ENCODE results near the gene EREG.
"Not testable (repeated sequence)": the region's sequence is repeated elsewhere in the genome, so short reads cannot be mapped to it uniquely, and the experiment has no call there.

Gene EREG

DNA sequence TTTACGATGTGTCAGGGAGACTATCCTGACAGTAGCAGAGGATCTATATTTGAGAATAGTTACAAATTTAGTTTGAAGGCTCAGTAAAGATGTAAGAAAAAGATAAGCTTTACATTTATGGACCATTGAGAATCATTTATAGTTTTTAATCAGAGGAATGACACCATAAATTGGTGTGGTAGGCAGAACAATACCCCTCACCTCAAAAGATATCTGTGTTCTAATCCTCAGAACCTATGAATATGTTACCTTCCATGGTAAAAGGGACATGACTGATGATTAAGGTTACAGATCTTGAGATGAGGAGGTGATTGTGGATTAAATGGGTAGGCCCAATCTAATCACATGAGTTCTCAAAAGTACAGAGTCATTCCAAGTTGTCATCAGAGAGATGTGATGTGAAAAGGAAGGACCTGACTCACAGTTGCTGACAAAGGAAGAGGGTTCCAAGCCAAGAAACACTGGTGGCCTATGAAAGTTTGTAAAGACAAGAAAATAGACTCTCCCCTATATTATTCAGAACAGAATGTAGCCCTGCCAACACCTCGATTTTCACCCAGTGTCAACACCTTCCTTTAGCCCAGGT lies 27.0 kb downstream of the EREG start:
- ATAC-seq, result peak in 1 of 2 donors; percentile 38

DNA sequence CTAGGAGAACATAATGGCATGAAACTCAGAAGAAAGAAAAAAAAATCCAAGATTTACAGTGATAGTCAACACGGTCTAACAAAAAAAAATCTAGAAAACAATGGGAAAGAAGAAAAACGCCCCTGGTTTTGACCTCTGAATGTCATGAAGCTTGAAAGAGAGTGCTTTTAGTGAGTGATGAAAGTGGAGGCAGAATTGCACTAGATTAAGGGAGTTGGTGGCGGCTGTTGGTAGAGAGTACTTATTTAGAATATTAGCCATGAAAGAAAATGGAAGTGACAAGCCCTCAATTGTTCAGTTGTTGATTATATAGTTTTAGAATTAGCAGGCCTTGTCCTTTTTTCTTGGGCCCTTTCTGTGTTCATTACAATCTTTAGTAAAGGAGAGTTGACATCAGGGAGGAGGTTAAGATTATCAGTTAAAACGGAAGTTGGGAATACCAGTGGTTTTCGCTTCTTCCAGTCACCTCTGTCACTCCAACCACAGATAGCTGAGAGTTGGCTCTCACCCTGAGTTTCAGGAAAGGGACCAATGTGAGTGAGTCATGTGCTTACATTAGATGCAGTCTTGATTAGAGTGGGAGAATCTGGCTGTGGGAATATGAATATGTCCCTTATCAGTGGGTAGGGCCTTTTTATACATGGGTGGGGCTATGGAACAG lies 29.7 kb downstream of the EREG start:
- ATAC-seq, result no peak

DNA sequence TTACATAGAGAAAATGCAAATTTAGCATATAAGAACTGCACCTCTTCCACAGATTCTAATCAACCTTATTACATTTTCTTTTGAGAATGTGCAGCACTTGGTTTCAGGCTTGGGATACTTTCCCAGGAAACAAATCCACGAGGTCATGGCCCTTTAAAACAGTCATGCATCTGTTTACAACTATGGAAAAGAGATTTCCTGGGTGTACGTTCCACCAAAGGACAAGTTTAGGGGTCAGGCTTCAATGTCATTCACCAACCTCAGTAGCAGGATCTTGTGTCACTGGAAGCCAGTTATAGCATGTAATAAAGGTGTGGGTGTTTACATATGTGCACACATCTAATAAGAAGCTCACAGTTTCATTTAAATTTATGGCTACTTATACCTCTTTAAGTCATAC lies 30.7 kb downstream of the EREG start:
- no peak for ATAC-seq

DNA sequence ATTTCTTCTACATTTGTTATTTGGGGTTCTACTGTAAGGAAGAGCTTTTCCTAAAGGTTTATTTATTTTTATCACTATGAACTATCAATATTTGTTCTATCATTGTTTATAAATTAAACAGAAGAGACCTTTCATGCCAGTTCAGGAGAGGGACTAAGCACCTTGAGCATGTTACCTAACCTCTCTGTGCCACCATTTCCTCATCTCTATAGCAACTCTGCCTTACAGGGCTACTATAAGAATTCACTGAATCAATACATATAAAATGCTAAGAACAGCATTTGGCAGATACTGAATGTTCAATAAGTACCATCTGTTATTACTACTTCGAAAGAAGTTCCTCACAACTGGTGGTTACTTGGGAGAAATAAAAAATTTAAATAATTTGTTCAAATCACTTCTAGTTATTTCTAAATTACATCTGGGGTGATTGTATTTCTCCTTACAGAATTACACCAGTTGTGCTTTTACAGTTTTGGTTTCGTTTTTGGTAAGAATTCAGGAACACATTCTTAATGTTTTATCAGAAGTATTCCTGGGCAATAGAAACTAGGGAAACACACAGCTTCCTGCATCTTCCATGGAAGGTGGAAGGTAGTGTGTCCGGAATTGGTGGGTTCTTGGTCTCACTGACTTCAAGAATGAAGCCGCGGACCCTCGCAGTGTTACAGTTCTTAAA lies 32.9 kb downstream of the EREG start:
- peak; percentile 53 to 62 for ATAC-seq

DNA sequence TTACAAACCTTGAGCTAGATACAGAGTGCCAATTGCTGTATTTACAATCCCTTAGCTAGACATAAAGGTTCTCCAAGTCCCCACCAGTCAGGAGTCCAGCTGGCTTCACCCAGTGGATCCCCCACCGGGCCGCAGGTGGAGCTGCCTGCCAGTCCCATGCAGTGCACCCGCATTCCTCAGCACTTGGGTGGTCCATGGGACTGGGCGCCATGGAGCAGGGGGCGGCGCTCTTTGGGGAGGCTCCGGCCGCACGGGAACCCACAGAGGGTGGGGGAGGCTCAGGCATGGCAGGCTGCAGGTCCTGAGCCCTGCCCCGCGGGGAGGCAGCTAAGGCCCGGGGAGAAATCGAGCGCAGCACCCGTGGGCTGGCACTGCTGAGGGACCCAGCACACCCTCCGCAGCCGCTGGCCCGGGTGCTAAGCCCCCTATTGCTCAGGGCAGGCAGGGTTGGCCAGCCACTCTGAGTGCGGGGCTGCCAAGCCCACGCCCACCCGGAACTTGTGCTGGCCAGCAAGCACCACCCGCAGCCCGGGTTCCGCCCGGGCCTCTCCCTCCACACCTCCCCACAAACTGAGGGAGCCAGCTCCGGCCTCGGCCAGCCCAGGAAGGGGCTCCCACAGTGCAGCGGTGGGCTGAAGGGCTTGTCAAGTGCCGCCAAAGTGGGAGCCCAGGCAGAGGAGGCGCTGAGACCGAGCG lies 34.1 kb downstream of the EREG start:
- ATAC-seq, result not testable (repeated sequence)

DNA sequence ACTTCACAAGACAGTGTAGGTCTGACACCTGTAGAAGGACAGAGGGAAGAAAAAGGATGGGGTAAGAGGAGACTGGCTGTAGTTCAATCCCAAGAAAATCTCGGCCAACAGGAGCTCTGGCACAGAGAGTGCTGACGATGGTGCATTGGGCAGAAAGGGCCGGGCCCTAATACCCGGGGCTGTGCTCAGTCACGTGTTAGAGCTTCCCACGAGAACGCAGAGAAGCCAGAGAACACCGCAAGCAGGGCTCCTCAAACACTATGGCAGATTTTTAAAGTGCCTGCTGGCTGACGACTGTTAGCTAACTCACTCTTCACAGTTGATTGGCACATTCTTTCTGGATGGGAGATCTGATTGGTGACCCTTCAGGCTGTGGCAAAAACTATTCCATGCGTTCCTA lies 35.5 kb downstream of the EREG start:
- no peak for ATAC-seq

DNA sequence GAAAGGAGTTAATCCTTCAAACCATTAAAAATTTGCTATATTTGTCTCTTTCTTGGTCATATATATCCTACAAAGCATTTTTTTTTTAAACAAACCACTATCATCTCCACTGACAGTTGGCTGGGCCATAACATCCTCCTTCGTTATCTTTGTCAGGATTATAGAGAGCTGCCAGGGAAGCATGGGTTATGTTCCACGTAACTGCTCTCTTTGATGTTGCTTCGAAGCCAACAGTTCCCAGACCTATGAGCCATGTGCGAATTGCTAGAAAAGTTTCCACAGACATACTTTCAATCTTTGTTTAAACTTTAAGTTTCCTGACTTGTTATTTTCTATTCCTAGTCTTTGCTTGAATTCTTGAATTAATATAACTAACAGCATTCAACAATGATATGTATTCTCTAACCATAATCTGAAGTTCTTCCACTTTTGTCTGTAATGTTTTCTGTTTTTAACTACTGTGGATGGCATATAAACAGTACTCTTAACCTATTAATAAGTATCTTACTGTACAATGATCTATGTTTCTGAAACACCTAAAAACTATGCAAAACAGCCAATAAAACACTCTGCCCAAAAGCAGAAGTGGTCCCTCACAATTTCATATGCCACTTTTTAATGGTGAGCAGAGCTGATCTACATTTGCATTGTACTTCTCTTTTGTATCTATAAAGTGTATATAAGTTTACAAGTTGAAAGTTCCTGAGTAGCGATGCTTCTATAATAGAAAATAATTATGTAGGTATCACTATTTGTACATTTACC lies 37.9 kb downstream of the EREG start:
- ATAC-seq, result no peak

DNA sequence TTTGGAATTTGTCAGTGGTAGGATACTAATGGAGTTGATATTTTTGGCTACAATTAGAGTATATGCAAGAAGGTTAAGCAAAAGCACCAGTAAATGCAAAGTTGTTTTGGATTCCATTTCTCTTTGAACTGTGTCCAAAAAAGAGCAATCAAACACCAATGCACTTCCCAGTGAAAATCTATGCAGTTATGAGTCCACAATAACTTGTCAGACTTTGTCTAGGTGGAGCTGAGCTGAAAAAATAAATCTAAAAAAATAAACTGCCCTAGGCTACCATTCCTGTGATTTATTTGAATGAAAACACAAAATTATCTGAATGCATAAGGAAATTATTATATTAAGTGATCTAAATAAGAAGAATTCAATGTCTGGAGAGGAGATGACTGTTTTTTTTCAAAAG lies 42.9 kb downstream of the EREG start:
- ATAC-seq, result no peak

DNA sequence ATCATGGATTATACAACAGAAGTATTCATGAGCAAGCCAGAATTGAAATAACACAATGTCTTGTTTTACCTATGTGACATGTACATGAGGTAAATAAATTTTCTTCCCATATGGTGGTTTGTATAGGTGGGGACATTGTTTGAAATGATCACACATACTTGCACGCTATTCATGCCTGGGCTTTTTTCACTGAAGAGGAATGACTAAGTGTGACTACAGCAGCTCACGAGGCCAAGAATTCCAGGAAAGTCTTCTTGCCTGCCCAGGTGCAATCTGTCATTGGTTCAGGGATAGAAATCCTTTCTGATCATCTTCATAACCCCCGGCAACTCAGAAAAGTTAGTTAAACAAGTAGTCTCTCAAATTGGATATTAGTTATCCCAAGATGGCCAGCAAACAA lies 43.7 kb downstream of the EREG start:
- ATAC-seq, result no peak

DNA sequence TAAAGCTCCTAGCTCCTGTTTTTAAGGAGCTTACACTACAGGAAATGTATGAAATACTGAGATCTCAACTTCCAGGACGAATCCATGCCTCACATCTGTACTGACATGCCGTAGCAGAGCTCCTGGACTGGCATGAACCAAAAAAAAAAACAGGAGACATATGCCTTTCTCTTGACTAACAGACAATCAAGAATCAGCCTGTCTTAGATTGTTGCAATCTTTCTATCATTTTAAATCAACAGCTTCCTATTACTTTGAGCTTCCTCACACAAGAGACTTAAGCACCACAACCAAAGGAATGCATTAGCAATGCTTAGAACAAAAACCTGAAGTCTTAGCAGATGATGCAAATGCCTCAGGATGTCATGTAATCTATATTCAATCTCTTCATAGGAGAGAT lies 45.3 kb downstream of the EREG start:
- no peak for ATAC-seq

DNA sequence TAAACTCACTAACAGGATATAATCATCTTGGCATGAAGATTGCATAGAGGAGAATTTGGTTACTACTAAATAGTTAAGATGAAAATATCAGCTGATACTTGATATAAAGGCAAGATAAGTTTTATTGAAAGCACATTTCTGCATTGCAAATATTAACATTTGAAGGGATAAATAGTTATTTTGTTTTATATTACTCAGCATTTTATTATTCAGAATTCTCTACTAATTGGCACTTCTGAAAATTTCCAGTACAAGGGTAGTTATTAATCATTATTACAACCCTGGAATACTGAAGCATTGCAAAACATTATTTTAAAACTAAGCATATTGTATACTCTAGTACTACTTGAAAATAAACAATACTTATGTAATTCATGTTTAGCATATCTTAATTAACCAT lies 47.3 kb downstream of the EREG start:
- no peak for ATAC-seq

DNA sequence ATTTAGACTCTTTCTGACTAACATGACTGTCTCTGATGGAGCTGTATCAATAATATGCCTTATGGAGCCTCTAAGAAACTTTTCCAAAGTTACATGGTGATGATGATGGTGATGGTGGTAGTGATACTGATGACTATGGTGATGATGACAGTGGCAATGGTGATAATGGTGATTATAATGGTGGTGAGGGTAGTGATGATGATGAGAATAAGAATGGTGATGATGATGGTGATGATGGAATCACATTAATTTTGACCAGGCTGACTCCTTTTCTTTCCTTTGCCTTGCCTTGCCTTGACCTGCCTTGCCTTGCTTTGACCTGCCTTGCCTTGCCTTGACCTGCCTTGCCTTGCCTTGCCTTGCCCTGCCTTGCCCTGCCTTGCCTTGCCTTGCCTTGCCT lies 48.3 kb downstream of the EREG start:
- no peak for ATAC-seq

DNA sequence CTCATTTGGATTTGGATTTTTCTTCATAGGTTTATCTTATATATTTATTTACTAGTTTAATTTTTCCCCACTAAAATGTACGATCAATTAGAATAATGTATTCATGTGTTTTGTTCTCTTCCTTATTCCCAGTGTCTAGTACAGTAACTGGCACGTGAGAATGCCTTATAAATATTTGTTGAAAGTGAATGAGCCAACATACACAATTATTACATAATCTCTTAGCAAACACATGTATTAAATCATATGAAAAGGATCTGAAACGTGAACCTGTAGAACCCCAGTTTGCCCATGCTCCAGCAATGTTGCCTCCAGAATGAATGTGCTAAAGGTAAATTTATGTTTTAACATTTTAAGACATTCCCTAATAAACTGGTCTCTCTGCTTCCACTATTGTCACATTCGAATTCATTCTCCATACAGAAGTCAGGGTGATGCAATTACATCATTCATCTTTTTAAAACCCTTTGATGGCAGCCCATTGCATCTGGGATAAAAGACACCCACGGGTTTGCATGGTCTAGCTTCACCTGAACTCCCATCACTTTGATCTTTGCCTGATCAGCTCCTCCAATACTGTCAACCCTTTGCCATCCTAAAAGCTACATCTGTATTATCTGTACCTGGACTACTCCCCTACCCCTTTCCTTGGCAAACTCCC lies 49.3 kb downstream of the EREG start:
- ATAC-seq, result no peak

DNA sequence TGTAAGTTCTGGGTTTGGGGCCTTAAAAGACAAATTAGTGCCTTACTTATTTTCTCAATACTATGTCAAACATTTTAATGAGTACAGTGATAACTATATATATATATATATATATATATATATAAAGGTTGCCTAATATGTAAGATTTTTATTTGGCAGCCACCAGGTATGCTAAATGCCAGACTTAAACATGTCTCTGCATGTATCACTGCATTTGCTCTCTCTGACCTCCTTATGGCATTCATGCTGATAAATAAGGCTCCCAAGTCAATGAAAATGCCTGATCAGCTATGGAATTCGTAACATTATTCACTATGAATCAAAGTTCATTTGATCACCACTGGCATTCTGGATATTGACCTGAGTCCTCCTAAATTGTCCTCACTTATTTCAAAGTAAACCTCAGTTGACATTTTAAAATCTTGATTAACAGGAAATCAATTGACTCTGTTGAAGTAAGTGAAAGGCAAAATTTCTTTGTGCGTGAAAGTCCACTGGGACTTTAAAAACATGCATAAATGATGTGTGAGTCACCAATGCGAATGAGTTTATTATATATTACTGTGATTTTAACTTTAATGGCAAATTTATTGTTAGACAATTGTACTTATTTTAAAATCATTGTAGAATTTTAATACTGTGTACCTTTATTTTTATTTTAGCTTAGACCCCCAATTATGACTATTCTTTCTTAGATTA lies 50.8 kb downstream of the EREG start:
- ATAC-seq, result no peak

DNA sequence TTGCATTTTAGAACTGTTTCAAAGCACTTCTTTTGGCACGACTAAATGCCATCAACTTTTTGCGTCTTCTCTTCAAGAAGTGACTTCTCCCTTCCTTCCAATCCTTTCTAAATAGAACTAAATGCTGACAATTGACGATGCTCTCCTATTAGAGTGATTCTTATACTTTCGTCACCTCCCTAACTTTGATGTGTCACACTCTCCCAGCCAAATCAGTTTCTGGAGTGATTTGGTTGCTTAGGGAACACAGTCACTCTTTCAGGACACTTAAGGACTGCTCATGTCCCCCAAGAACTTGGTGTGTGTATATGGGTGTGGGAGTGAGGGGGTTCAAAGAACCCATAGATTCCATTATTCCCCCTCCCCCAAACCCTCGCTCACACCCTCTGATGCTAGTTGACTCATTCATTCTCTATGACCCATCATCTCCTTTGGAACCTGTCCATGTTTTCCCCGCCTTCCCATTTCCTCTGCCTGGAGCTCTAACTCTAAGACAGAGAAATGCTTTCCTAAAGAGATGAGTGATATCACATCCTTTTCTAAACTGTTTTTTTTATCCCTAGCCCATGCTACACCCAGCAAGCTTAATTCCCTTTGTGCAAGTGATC lies 53.2 kb downstream of the EREG start:
- no peak for ATAC-seq

DNA sequence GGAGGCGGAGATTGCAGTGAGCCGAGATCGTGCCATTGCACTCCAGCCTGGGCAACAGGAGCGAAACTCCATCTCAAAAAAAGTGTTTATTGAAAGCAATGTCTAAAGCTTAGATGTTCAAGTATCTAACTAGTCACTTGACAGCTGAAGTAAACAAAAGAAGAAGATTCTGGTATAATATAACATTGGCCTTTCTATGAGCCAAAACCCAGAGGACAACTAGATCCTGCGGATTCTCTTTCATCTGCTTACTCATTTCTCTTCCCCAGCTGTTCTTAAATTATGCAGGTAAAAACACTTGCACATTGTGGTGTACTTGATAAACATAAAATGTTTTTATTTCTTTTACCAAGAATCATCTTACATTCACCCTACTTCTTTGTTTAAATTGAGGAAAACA lies 55.9 kb downstream of the EREG start:
- ATAC-seq, result no peak

DNA sequence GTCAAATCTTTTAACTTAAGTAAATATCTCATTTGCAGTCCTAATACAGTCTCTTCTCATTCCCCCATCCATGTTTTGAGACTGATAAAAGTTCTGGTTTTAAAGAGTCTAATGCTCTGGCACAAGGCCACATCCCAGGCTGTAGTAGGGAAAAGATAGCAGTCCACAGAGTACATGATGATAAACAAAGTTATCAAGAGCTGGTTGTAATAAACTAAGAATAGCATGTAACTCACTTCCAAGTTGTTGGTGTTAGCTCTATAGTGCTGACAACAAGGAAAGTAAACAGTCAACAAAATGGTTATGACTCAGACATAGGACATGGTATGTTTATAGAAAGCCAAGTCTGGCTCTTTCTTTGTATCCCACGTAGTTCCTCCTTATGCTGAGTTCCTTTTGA lies 58.2 kb downstream of the EREG start:
- ATAC-seq, result no peak

DNA sequence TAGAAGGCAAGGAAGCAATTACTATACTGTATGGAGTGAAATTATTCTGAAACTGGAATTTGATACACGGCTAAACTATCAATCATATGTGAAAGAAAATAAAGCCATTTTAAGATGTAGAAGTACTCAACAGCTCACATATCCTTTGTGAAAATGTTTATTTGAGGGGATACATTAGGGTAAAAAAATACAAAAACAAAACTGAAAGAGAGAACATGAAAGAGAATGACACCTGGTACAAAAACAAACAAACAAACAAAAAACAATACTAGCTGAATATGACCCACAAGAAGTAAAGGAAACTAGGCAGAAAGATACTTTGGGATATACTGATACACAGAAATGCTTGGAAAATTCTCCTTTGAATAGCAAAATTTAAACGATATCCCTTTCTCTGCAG lies 59.2 kb downstream of the EREG start:
- no peak for ATAC-seq

DNA sequence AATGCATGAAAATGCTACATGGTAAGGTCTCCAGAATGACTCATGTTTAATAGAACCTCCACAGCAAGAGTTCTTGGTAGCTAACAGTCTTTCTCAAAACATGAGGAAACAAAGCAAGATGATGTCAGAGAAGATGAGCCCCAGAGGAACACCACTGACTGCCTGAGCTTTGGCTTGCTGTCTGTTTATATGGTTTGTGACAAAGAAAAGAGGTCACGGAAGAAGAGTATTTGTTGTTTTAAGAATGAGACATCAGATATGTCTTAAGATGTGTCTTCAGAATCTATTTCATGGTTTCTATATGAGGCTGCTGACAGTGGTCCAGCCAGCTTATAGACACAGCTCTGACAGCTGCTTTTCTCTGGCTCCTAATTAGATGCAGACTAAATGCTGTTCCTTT lies 61.2 kb downstream of the EREG start:
- ATAC-seq, result peak; percentile 63 to 65

DNA sequence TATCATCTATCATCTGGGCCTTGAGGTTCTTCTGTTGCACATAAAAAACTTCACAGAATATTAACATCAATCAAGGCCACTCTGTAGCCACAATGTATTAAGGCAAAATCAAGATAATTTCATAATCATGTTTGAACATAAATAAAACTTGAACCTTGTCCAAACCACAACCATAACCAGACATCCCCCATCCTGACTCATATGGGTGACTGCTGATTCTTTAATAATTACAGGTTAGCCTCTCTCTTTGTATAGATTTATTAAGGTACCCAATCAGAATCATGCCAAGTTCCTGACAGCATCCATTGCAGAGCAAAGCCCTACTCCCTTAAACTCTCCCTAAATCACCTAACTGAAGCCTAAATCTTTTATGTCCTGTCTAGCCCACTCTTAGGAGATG lies 63.3 kb downstream of the EREG start:
- no peak for ATAC-seq

DNA sequence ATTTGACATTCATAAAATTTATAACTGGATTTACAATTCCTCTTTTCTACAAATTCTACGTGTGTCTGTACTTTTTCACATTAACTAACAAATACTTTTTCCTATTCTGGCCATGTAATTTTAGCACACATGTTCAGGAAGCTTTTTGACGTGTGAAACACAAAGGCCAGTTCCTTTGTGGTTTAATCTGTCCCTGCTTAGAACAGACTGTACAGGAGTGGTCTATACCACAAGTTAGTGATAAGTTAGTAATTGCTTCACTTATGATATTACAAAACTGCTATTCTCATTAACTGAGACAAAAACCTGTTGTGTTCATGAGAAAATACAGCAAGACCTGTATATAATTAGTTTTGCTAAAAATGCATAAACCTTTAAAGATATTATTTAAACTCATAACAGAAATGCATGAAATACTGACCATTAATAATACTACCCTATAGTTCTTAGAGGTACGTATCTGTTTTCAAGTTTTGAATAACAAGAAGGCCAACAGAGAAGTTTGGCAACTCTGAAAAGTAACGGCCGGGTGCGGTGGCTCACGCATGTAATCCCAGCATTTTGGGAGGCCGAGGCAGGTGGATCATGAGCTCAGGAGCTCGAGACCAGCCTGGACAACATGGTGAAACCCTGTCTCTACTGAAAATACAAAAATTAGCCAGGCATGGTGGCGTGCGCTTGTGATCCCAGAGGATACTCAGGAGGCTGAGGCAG lies 66.3 kb downstream of the EREG start:
- no peak for ATAC-seq

Data from activated CD4-positive, CD25-positive, alpha-beta regulatory T cell treated with anti-CD3 and anti-CD28 coated beads, Interleukin-2, amount 50 U/mL, for 24 hours (primary cell).